HG03342 (cell line): Measurements from ENCODE around the gene TSHZ3.

Experiments
- ATAC-seq: cut with Tn5 transposase; IDR thresholded peaks from one replicate; pipeline ENCODE4 v1.9.1; 2021; ENCODE audit warnings: mild to moderate bottlenecking, moderate library complexity; ENCODE audit not compliant: unreplicated experiment

The TSHZ3 gene

GRCh38 chr19:31339411-31339810 is 9.8 kb downstream of the TSHZ3 start:
- ATAC-seq, result no peak

- ATAC-seq, result no peak
Measured at GRCh38 chr19:31338069-31338776, 11.0 kb downstream of the TSHZ3 start.

GRCh38 chr19:31337008-31337914 is 12.0 kb downstream of the TSHZ3 start:
- ATAC-seq, result no peak

- no peak for ATAC-seq
Measured at GRCh38 chr19:31335716-31336115, 13.5 kb downstream of the TSHZ3 start.

GRCh38 chr19:31334849-31335624 is 14.2 kb downstream of the TSHZ3 start:
- no peak for ATAC-seq

GRCh38 chr19:31334101-31334848 is 15.0 kb downstream of the TSHZ3 start:
- no peak for ATAC-seq

GRCh38 chr19:31332096-31332495 is 17.1 kb downstream of the TSHZ3 start:
- ATAC-seq, result no peak

- ATAC-seq, result no peak
Measured at GRCh38 chr19:31331536-31331935, 17.7 kb downstream of the TSHZ3 start.

GRCh38 chr19:31330761-31331160 is 18.5 kb downstream of the TSHZ3 start:
- no peak for ATAC-seq

GRCh38 chr19:31330237-31330636 is 19.0 kb downstream of the TSHZ3 start:
- ATAC-seq, result no peak

- ATAC-seq, result no peak
Measured at GRCh38 chr19:31329819-31330218, 19.4 kb downstream of the TSHZ3 start.

- no peak for ATAC-seq
Measured at GRCh38 chr19:31328238-31328637, 21.0 kb downstream of the TSHZ3 start.

GRCh38 chr19:31326329-31327028 is 22.8 kb downstream of the TSHZ3 start:
- ATAC-seq, result no peak

GRCh38 chr19:31325342-31325741 is 23.9 kb downstream of the TSHZ3 start:
- ATAC-seq, result no peak

GRCh38 chr19:31319465-31319864 is 29.8 kb downstream of the TSHZ3 start:
- ATAC-seq, result no peak

GRCh38 chr19:31318790-31319425 is 30.3 kb downstream of the TSHZ3 start:
- ATAC-seq, result no peak

GRCh38 chr19:31317570-31317969 is 31.7 kb downstream of the TSHZ3 start:
- ATAC-seq, result no peak

- no peak for ATAC-seq
Measured at GRCh38 chr19:31317093-31317492, 32.1 kb downstream of the TSHZ3 start.

- ATAC-seq, result no peak
Measured at GRCh38 chr19:31316201-31316951, 32.9 kb downstream of the TSHZ3 start.
